ENCODE data around the gene AQP1.

GRCh38 chr7:30917216-30917893, 5.7 kb downstream of the AQP1 start:
- TF ChIP-seq CTCF (IDR thresholded peaks at IDR 0.05) (no peak), POLR2AphosphoS5 (IDR thresholded peaks at IDR 0.05) (no peak), EP300 (IDR thresholded peaks at IDR 0.05) (no peak), POLR2A (IDR thresholded peaks at IDR 0.05) (no peak)
